HG03025 (cell line): Measurements from ENCODE around the gene DLG2.
"Not testable (repeated sequence)": the region's sequence is repeated elsewhere in the genome, so short reads cannot be mapped to it uniquely, and the experiment has no call there.

Source experiments
- ATAC-seq: cut with Tn5 transposase; IDR thresholded peaks from one replicate; pipeline ENCODE4 v1.9.1; 2021; ENCODE audit warnings: mild to moderate bottlenecking, moderate library complexity; ENCODE audit not compliant: unreplicated experiment, low FRiP score

DLG2 gene

DNA sequence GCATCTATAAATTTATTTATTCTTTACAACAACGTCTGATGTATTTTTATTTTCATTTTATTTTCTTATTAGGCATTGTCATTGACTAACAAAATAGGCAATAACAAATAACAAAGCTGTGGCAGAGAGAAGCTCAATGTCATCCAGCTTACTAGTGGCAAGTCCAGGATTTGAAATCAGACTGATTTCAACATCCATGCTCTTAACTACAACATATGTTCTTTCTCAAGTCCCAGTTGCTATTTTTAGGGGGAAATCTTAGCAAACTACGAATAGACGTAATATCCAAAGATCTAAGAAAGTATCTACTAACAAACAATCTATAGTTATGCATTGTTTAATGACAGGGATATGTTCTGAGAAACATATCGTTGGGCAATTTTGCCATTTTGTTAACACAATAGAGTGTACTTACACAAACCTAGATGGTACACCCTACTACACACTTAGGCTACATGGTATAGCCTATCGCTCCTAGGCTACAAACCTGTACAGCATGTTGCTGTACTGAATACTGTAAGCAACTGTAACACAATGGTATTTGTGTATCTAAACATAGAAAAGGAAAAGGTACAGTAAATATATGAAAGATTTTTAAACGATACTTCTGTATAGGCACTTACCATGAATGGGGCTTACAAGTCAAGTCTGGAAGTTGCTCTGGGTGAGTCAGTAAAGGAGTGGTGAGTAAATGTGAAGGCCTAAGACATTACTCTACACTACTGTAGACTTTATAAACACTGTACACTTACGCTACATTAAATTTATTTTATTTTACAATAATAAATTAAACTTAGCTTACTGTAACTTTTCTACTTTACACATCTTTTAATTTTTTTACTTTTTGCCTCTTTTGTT lies 151.3 kb downstream of the DLG2 start:
- no peak for ATAC-seq

DNA sequence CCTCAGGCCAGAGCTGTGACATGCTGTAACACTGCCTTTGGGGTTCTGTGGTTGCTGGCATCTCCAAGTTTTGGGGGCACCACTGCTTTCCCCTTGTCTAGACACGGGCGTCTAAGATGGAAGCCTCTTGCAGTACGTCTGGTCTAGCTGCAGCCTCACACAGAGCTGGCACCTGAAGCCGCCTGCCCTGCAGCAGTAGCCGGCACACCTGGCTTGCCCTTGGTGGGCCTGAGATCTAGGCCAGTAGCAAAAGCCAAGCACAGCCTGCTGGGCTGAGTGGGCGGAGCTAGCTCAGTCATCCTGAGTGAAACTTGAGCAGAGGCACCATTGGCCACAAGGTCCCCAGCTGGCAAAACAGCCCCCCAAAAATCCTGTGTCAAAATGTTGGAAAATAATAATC lies 154.2 kb downstream of the DLG2 start:
- no peak for ATAC-seq

DNA sequence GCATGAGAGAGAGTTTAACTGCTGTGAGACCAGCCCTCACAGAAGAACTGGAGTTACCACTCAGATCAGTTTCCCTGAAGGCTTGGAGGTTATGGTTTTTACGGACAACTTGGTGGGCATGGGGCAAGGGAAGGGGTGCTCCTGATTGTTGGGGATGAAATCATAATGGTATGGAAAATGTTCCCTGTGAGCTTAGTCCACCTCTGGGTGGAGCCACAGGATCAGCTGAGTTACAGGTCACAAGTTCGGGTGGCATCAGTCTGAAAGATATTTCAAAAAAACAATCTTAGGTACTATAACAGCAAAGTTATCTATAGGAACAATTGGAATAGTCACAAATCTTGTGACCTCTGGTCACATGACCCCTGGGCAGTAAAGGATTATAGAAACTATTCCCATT lies 162.9 kb downstream of the DLG2 start:
- no peak for ATAC-seq

DNA sequence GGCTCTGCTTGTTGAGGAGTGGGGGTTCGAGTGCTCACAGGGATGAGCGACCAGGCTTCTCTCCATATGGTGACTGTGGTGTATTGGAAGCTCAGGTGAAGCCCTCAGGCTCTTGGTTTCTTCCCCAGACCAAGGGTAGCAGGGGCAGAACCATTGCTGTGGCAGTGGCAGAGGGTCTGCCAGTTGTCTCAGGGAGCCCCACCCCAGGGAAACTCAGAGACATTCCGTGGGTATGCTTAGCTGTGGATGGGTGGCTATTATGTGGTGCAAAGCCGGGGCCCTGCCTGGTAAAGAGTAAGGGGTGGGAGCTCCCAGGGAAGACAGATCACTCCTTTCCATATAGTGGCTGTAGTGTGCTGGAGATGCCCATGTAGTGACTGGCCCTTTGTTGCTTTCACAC lies 167.8 kb downstream of the DLG2 start:
- ATAC-seq, result no peak

- no peak for ATAC-seq
These were observed 182.7 kb downstream of the DLG2 start for GRCh38 chr11:85444479-85444878.

DNA sequence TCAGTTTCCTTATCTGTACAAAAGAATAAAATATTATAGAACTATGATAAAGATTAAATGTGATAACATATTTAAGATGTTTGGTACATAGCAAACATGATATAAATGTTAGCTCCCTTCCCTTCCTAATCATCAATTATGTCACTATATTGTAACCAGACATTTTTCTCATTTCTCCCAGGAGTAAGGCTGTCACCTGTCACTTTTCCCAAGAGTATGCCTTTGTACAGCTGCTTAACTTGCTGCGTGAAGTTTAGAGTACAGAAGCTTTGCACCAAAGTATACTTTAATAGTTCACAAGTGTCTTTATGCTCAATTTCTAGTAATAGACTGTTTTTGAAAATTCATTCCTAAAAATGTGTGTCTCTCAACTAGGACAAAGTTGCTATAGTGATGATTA lies 186.9 kb downstream of the DLG2 start:
- ATAC-seq, result no peak

DNA sequence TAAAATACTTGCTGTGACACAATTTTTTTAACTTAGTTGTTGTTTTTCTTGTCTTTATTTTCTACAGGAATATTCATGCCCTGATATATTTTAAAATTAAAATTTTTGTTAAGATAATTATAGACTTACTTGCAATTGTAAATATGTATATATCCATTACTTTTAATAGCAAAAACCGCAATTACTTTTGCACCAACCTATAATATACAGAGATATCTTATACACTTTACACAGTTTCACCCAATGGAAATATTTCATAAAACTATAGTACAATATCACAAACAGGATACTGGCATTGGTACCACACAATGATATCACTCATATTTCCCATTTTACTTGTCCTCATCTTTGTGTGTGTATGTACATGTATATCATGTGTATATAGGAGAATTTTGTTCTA lies 188.8 kb downstream of the DLG2 start:
- ATAC-seq, result no peak

DNA sequence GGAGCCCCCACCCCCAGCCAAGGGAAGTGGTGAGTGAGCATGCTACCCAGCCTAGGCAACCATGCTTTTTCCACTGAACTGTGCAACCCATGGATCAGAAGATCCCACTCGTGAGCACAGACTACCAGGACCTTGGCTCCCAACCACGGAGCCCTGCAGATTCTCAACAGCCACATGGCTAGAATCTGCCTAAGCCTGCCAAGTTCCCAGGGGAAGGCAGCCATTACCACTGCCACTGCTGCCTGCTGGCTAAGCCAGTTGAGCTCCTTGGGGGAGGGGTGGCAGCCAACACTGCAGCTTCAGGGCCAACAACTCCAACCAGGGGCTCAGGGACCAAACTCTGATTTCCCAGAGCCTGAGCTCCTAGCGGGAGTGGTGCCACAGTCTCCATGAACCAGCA lies 195.8 kb downstream of the DLG2 start:
- no peak for ATAC-seq

DNA sequence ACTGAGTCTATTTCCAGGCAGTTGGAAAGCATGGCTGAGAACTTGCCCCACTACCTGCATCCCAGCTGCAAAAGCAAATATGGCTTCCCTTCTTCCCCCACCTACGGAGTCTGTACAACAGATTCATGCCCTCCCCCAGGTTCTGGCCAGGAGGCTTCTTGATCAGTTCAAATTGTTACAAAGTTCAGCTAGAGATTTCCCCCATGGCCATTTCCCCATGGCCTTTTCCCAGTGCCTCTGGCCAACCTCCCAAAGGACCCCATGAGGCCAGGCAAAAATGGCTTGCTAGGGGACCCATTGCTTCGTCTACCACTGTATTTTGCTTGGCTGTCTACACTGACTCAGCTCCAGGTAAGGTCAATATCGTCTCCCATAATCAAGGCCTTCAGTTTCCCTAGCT lies 203.3 kb downstream of the DLG2 start:
- ATAC-seq, result no peak

- no peak for ATAC-seq
These were observed 203.8 kb downstream of the DLG2 start for GRCh38 chr11:85423316-85423715.

DNA sequence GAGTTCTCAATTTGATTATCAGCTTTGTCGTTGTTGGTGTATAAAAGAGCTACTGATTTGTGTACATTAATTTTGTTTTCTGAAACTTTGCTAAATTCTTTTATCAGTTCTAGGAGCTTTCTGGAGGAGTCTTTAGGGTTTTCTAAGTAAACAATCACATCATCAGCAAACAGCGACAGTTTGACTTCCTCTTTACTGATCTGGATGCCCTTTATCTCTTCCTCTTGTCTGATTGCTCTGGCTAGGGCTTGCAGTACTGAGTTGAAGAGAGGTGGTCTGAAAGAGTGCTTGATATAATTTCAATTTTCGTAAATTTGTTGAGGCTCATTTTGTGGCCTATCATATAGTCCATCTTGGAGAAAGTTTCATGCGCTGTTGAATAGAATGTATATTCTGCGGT lies 213.0 kb downstream of the DLG2 start:
- ATAC-seq, result no peak

DNA sequence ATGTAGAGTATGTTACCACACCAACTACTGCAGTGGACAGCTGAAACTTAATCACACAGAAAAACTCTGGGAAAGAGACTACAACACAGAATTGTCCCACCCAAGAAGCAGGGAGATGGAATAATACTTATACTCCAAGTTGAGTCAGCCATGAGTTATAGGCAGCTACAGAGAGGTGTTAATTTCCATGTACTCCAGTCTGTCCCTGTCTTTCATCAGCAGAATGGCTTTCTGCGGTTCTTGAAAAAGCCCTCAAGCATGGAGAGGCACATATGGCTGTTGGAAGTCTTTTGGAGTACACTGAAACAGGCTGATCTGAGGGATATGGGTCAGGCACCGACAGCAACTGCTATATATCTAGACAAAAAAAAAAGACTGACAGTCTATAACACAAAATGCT lies 219.5 kb downstream of the DLG2 start:
- no peak for ATAC-seq

- no peak for ATAC-seq
These were observed 220.3 kb downstream of the DLG2 start for GRCh38 chr11:85406841-85407240.

DNA sequence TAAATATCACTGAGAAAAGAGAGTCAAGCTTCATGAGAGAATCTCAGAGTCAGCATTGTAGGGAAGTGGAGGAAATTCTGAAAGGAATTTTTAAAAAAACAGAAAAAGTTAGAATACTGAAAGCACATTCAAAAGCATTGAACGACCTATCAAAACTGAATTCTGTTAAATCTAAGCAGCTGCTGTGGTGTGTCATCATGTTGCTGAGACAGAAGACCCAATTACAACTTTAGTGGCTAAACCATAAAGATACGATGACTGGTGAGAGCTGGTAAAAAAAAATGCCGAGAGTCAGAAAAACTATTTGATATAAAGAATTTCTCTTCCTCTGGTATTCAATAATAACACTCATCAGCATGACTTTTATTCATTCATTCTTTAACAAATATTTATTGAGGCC lies 220.8 kb downstream of the DLG2 start:
- no peak for ATAC-seq

GRCh38 chr11:85395515-85396055 lies 231.6 kb downstream of the DLG2 start:
- not testable (repeated sequence) for ATAC-seq

DNA sequence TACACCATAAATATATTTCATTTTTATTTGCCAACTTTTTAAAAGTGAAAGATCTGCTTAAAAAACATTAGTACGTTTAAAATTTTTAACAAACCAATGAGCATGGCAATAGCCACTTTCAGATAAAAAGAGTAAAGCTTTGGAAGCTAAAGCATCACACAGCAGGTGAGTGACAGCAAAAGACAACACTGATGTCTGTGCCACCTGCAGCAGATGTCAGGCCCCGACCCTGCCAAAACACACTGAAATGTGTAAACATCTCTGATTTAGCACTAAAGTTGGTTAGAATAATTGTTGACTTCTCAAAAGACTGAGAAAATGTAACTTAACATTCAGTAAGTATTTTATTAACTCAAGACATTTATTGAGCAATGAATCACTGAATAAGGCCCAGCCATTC lies 232.9 kb downstream of the DLG2 start:
- ATAC-seq, result no peak

DNA sequence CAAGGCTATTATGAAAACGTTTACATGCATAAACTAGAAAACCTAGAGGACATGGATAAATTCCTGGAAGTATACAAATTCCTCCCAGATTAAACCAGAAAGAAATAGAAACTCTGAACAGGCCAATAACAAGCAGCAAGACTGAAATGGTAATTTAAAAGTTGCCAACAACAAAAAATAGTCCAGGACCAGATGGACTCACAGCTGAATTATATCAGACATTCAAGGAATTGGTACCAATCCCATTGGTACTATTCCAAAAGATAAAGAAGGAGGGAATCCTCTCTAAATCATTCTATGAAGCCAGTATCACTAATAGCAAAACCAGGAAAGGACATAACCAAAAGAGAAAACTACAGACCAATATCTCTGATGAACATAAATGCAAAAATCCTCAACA lies 236.0 kb downstream of the DLG2 start:
- ATAC-seq, result no peak

DNA sequence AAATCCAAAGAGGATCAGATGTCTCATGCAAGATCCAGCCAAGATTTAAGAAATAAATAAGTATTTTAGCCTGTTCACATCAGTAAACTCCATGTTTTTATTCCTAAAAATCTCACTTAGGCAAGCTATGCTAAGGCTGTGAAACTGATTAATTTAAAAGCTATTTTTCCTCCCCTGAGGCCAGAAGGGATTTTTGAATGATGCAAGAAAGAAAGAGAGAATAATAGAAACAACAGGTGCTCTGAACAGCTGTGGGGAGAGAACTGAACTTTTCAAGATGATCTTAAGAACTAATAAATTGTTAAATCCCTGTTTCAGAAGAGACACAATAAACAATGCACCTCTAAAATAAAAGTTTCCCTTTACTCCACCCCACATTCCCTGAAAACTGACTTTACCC lies 241.6 kb downstream of the DLG2 start:
- no peak for ATAC-seq

DNA sequence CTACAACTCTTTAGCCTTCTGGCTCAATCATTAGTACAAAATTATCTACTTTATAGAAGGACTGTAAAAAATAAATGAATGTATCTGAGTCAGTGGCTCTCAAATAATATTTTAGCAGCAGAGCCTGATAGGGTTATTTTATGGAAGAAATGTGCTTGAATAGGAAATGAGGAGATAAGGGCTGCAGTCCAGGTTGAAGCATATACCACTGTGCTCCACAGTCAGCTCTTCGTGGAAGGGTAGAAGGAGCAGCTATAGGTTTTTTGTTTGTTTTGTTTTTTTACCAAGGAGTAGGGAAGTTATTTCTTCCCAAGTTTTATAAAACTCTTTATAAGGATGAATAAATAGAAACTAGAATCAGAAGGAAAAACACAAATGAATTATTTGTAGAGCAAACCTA lies 242.0 kb downstream of the DLG2 start:
- no peak for ATAC-seq

- no peak for ATAC-seq
These were observed 248.1 kb downstream of the DLG2 start for GRCh38 chr11:85379066-85379465.

DNA sequence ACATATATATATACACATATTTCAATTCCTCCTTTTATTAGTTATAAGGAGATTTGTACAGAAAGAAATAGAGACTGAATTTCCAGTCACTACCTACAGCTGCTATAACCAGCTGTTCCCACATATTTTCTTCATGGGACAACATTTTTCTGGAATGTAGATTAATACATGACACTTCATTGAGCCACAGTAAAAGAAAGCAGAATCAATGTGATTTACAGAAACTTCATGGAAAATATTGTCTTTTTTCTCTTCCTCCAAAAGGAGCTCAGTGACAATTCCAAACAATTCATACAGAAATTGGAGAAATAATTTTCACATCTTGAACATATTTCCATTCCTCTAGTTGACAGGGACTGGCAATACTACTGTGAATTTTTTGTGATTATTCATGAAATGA lies 249.2 kb downstream of the DLG2 start:
- ATAC-seq, result no peak

DNA sequence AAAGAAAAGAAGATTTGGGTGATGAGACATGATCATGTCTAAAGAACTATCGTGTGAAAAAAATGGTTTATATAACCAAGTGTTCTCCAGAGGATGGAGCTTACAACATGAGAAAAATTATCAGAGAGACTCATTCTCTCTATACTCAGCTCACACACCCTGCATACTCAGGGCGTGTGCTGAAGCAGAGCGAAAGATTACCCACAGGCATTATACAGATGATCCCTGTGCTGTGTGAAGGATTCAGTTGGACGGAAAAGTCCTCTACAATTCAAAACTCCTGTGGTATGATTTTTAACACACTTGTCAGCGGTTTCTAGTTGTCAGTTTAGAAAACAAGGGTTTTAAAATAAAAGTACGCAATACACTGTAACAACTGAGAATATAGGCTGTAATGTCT lies 267.3 kb downstream of the DLG2 start:
- ATAC-seq, result no peak
